Loucy (cell line): ENCODE data around the gene SLC20A1.
"Not testable (repeated sequence)": the region's sequence is repeated elsewhere in the genome, so short reads cannot be mapped to it uniquely, and the experiment has no call there.

Experiments used
- H2AFZ ChIP-seq: fragments of 200-600 bp; sonication (generic); 2 replicates; pipeline ENCODE4 v1.6.0; 2016; ENCODE audit warnings: antibody characterized with exemption, mild to moderate bottlenecking, low read length, moderate library complexity
- H3F3A ChIP-seq: fragments of 200-600 bp; 2 replicates; pipeline ENCODE4 v1.6.0; 2016; ENCODE audit warnings: antibody characterized with exemption, low read depth, mild to moderate bottlenecking
- H3K27me3 ChIP-seq: fragments of 200-600 bp; sonication (generic); 2 replicates; pipeline ENCODE4 v1.6.1; 2014; ENCODE audit warnings: low read length, mild to moderate bottlenecking; ENCODE audit not compliant: insufficient read depth, poor library complexity, severe bottlenecking
- H3K36me3 ChIP-seq: fragments of 200-600 bp; sonication (generic); 2 replicates; pipeline ENCODE4 v1.6.1; 2016; ENCODE audit warnings: low read length; ENCODE audit not compliant: insufficient read depth
- H3K4me1 ChIP-seq: fragments of 200-600 bp; sonication (generic); 2 replicates; pipeline ENCODE4 v1.5.1; 2014; ENCODE audit warnings: low read length, mild to moderate bottlenecking; ENCODE audit not compliant: insufficient read depth, poor library complexity, severe bottlenecking
- H3K4me2 ChIP-seq: fragments of 200-600 bp; sonication (generic); 2 replicates; pipeline ENCODE4 v1.6.0; 2014; ENCODE audit warnings: antibody characterized with exemption, low read length, low read depth, mild to moderate bottlenecking; ENCODE audit not compliant: poor library complexity, severe bottlenecking
- H3K4me3 ChIP-seq: fragments of 200-600 bp; sonication (generic); 2 replicates; pipeline ENCODE4 v1.5.1; 2014; ENCODE audit warnings: low read length, mild to moderate bottlenecking, mixed read lengths; ENCODE audit not compliant: poor library complexity, severe bottlenecking
- H3K79me2 ChIP-seq: fragments of 200-600 bp; sonication (generic); 2 replicates; pipeline ENCODE4 v1.6.1; 2014; ENCODE audit warnings: low read length; ENCODE audit not compliant: insufficient read depth
- H3K9ac ChIP-seq: fragments of 200-600 bp; sonication (generic); 2 replicates; pipeline ENCODE4 v1.6.0; 2014; ENCODE audit warnings: mild to moderate bottlenecking, low read depth, low read length, moderate library complexity; ENCODE audit not compliant: poor library complexity, severe bottlenecking
- H3K9me2 ChIP-seq: fragments of 200-600 bp; sonication (generic); replicated peaks from 2 replicates; pipeline ENCODE4 v1.6.1; 2016; ENCODE audit warnings: low read depth, low read length, mixed read lengths
- H3K9me3 ChIP-seq: fragments of 200-600 bp; sonication (generic); 2 replicates; pipeline ENCODE4 v1.6.1; 2014; ENCODE audit warnings: mild to moderate bottlenecking, antibody characterized with exemption, low read length, low read depth; ENCODE audit not compliant: insufficient read depth
- H4K20me1 ChIP-seq: fragments of 200-600 bp; sonication (generic); 2 replicates; pipeline ENCODE4 v1.6.0; 2014; ENCODE audit warnings: antibody characterized with exemption, low read length, mild to moderate bottlenecking; ENCODE audit not compliant: insufficient read depth, poor library complexity, severe bottlenecking
- CTCF ChIP-seq: fragments of 200-600 bp; sonication (generic); conservative IDR thresholded peaks from 2 replicates; pipeline ENCODE4 v1.5.1; 2014; ENCODE audit warnings: mild to moderate bottlenecking, antibody characterized with exemption, low read length
- EZH2phosphoT487 ChIP-seq: fragments of 200-600 bp; IDR thresholded peaks from 2 replicates; pipeline ENCODE4 v1.6.1; 2018; ENCODE audit warnings: antibody characterized with exemption, mild to moderate bottlenecking, moderate library complexity, borderline replicate concordance

Gene SLC20A1

DNA sequence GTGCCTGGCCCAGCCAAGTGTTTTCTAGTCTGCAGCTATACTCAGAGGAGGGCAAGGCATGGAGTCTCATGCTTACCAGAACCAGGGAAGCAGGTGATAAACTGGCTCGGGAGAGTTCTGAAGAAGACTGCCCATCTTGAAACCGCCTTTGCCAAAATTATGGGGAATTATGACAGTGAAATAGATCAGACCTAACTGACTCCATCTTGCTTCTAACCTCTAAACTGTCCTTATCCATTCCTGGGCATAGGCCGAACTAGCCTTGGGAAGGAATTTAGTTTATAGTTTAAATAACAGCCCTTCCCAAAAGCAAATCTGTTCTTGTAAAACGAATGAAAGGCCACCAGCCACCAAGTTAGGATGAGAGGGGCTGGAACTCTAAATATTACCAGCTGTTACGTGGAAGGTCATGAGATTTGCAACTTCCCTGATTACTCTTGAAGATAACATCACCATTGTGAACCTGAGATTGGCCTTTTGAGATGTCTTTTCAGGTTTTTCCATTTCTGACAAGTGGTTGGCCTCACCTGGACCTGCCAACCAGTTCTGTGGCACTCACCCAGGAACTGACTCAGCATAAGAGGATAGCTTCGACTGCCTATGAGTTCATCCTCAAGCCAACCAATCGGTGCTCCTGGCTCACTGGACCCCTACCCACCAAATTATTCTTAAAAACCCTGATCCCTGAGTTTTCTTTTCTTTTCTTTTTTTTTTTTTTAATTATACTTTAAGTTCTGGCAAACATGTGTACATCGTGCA lies 37.9 kb upstream of the SLC20A1 start:
- Histone ChIP-seq H3K9me2 (no peaks in the 10 kb centered on the region), H3F3A (no peaks in the 10 kb centered on the region), H3K27me3 (no peaks in the 10 kb centered on the region), H3K79me2 (no peaks in the 10 kb centered on the region), H2AFZ (no peak overlapping the region), H4K20me1 (no peaks in the 10 kb centered on the region), H3K4me1 (no peaks in the 10 kb centered on the region), H3K4me2 (no peak overlapping the region), H3K4me3 (no peak overlapping the region), H3K9me3 (no peaks in the 10 kb centered on the region), H3K36me3 (no peaks in the 10 kb centered on the region), H3K9ac (no peak overlapping the region)
- no peak for TF ChIP-seq EZH2phosphoT487
- no peak for TF ChIP-seq CTCF

DNA sequence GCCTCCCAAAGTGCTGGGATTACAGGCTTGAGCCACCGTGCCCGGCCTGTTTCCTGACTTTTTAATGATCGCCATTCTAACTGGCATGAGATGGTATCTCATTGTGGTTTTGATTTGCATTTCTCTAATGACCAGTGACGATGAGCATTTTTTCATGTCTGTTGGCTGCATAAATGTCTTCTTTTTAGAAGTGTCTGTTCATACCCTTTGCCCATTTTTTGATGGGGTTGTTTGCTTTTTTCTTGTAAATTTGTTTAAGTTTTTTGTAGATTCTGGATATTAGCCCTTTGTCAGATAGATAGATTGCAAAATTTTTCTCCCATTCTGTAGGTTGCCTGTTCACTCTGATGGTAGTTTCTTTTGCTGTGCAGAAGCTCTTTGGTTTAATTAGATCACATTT lies 36.4 kb upstream of the SLC20A1 start:
- H4K20me1 ChIP-seq, H3K4me1 ChIP-seq, H3K9ac ChIP-seq, H3K27me3 ChIP-seq, H3K9me2 ChIP-seq, H3K4me2 ChIP-seq, H3K9me3 ChIP-seq, H3F3A ChIP-seq, H3K4me3 ChIP-seq, H2AFZ ChIP-seq, H3K36me3 ChIP-seq, H3K79me2 ChIP-seq: not testable (repeated sequence)

GRCh38 chr2:112612283-112612682 lies 33.5 kb upstream of the SLC20A1 start:
- not testable (repeated sequence) for H4K20me1 ChIP-seq, H3F3A ChIP-seq, H3K27me3 ChIP-seq, H3K9ac ChIP-seq, H3K4me3 ChIP-seq, H2AFZ ChIP-seq, H3K9me3 ChIP-seq, H3K9me2 ChIP-seq, H3K4me1 ChIP-seq, H3K36me3 ChIP-seq, H3K4me2 ChIP-seq, H3K79me2 ChIP-seq

DNA sequence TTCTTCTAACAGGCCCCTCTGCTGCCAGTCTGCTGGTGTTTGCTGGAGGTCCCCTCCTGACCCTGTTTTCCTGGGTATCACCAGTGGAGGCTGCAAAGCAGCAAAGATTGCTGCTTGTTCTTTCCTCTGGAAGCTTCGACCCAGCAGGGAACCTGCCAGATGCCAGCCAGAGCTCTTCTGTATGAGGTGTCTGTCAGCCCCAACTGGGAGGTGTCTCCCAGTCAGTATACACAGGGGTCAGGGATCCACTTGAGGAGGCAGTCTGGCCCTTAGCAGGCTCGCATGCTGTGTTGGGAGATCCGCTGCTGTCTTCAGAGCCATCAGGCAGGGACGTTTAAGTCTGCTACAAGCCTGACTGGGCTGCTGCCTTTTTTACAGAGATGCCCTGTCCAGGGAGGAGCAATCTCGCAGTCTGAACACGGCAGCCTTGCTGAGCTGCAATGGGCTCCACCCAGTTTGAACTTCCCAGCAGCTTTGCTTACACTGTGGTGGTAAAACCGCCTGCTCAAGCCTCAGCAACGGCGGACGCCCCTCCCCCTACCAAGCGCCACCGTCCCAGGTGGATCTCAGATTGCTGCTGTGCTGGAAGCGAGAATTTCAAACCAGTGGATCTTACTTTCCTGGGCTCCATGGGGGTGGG lies 31.4 kb upstream of the SLC20A1 start:
- H2AFZ ChIP-seq, result no peak overlapping the region

More for the DNA sequence above, 31.4 kb upstream of the SLC20A1 start:
- no peak for TF ChIP-seq CTCF
- no peak for TF ChIP-seq EZH2phosphoT487
- no peaks in the 10 kb centered on the region for H3K4me1 ChIP-seq
- no peaks in the 10 kb centered on the region for H3K27me3 ChIP-seq
- no peak overlapping the region for H3K4me2 ChIP-seq
- no peaks in the 10 kb centered on the region for H3K79me2 ChIP-seq
- H3K9ac ChIP-seq, result no peak overlapping the region
- no peaks in the 10 kb centered on the region for H3F3A ChIP-seq
- H4K20me1 ChIP-seq, result no peaks in the 10 kb centered on the region
- no peak overlapping the region for H3K4me3 ChIP-seq
- H3K9me3 ChIP-seq, result no peaks in the 10 kb centered on the region
- no peaks in the 10 kb centered on the region for H3K36me3 ChIP-seq
- no peaks in the 10 kb centered on the region for H3K9me2 ChIP-seq
